IMR-90 (cell line): ENCODE results near the gene NPTN. TPM values are rescaled to one million over a fixed set of nuclear protein-coding genes. Genes with fewer than 3 reads are reported as not detected.

Experiments used
- ATAC-seq: fragments of 200-7000 bp; cut with Tn5 transposase; 2 replicates; pipeline ENCODE4 v1.9.1; 2020; ENCODE audit warnings: low read depth, mild to moderate bottlenecking, moderate library complexity
- BruUV-seq: library from RNA; stranded (reverse); fragments of 400-500 nt; replicated peaks from 2 replicates; lab custom pipeline; 2021; lab: Mats Ljungman, UMichigan
- CTCF ChIA-PET: fragments of 300-600 bp; formaldehyde crosslinking; extraction: SDS; loops from one replicate; lab custom pipeline; 2021; ENCODE audit warnings: antibody characterized with exemption; lab: Yijun Ruan, JAX
- POLR2A ChIA-PET: fragments of 300-600 bp; sonication (Branson Sonifier 250); formaldehyde crosslinking; loops from one replicate; lab custom pipeline; 2022; ENCODE audit warnings: antibody characterized with exemption; ENCODE audit not compliant: unreplicated experiment; lab: Charles Lee
- DNase-seq: peaks from one replicate; pipeline ENCODE4 v3.0.0; 2013
- H2AFZ ChIP-seq: replicated peaks from 2 replicates; pipeline ENCODE3; 2013; ENCODE audit warnings: low read length, mild to moderate bottlenecking; ENCODE audit not compliant: poor library complexity
- H2AK5ac ChIP-seq: 2 replicates; pipeline ENCODE4 v1.6.1; 2013; ENCODE audit warnings: low read depth, low read length, inconsistent platforms
- H2AK9ac ChIP-seq: replicated peaks from 2 replicates; pipeline ENCODE3; 2013; ENCODE audit warnings: mild to moderate bottlenecking, low read depth, low read length, moderate library complexity; ENCODE audit not compliant: poor library complexity
- H2BK120ac ChIP-seq: 2 replicates; pipeline ENCODE4 v1.6.1; 2013; ENCODE audit warnings: low read depth, low read length, inconsistent platforms
- H2BK15ac ChIP-seq: 3 replicates; pipeline ENCODE4 v1.6.1; 2013; ENCODE audit warnings: low read depth, low read length, inconsistent platforms
- H2BK20ac ChIP-seq: 2 replicates; pipeline ENCODE4 v1.6.1; 2013; ENCODE audit warnings: low read depth, mild to moderate bottlenecking, inconsistent platforms, low read length, moderate library complexity
- H2BK5ac ChIP-seq: 2 replicates; pipeline ENCODE4 v1.6.1; 2013; ENCODE audit warnings: mild to moderate bottlenecking, low read depth, low read length, inconsistent platforms; ENCODE audit not compliant: poor library complexity, severe bottlenecking
- H3K14ac ChIP-seq: replicated peaks from 2 replicates; pipeline ENCODE4 v1.6.1; 2013; ENCODE audit warnings: low read depth, low read length, inconsistent platforms
- H3K18ac ChIP-seq: 2 replicates; pipeline ENCODE4 v1.6.1; 2013; ENCODE audit warnings: low read depth, low read length, control low read depth
- H3K23ac ChIP-seq: 2 replicates; pipeline ENCODE4 v1.6.1; 2013; ENCODE audit warnings: low read depth, low read length, inconsistent platforms
- H3K27ac ChIP-seq: 2 replicates; pipeline ENCODE4 v1.5.1; 2013; ENCODE audit warnings: mild to moderate bottlenecking, control low read depth, low read length; ENCODE audit not compliant: insufficient read depth
- H3K27me3 ChIP-seq: 2 replicates; pipeline ENCODE4 v1.6.1; 2013; ENCODE audit warnings: low read length; ENCODE audit not compliant: control insufficient read depth, insufficient read depth
- H3K36me3 ChIP-seq: 2 replicates; pipeline ENCODE4 v1.6.1; 2013; ENCODE audit warnings: low read length, mixed read lengths; ENCODE audit not compliant: control insufficient read depth, insufficient read depth
- H3K4ac ChIP-seq: 2 replicates; pipeline ENCODE4 v1.6.1; 2013; ENCODE audit warnings: low read depth, low read length, inconsistent platforms
- H3K4me1 ChIP-seq: 2 replicates; pipeline ENCODE4 v1.6.1; 2013; ENCODE audit warnings: low read length, mixed read lengths; ENCODE audit not compliant: control insufficient read depth, insufficient read depth
- H3K4me2 ChIP-seq: 2 replicates; pipeline ENCODE4 v1.6.1; 2013; ENCODE audit warnings: low read depth, mild to moderate bottlenecking, control low read depth, low read length, moderate library complexity
- H3K4me3 ChIP-seq: 2 replicates; pipeline ENCODE4 v1.5.1; 2013; ENCODE audit warnings: low read depth, mild to moderate bottlenecking, control low read depth, low read length, moderate library complexity; ENCODE audit not compliant: insufficient read depth
- H3K56ac ChIP-seq: 2 replicates; pipeline ENCODE4 v1.6.1; 2013; ENCODE audit warnings: low read length, inconsistent platforms; ENCODE audit not compliant: insufficient read depth; ENCODE audit errors: extremely low read depth
- H3K79me1 ChIP-seq, 2 experiments: 2 replicates each; pipeline ENCODE4 v1.6.1; 2013; ENCODE audit warnings: low read length in 2 of 2, inconsistent platforms in 1 of 2, low read depth in 1 of 2
- H3K9ac ChIP-seq: 2 replicates; pipeline ENCODE4 v1.6.1; 2013; ENCODE audit warnings: low read depth, low read length, control low read depth
- H3K9me1 ChIP-seq: 2 replicates; pipeline ENCODE4 v1.6.1; 2013; ENCODE audit warnings: low read length, inconsistent platforms; ENCODE audit not compliant: insufficient read depth
- H3K9me3 ChIP-seq: 2 replicates; pipeline ENCODE4 v1.6.1; 2013; ENCODE audit warnings: low read length; ENCODE audit not compliant: control insufficient read depth, insufficient read depth
- H4K20me1 ChIP-seq: 2 replicates; pipeline ENCODE4 v1.6.1; 2013; ENCODE audit warnings: low read length, inconsistent platforms; ENCODE audit not compliant: insufficient read depth
- H4K5ac ChIP-seq: 2 replicates; pipeline ENCODE4 v1.6.1; 2013; ENCODE audit warnings: mild to moderate bottlenecking, low read depth, low read length, control low read depth
- H4K8ac ChIP-seq, 2 experiments: 2 replicates each; pipeline ENCODE4 v1.6.1; 2013; ENCODE audit warnings: low read depth in 2 of 2, low read length in 2 of 2, control low read depth in 1 of 2, inconsistent platforms in 1 of 2
- H4K91ac ChIP-seq: 2 replicates; pipeline ENCODE4 v1.6.1; 2013; ENCODE audit warnings: low read depth, low read length, inconsistent platforms; ENCODE audit not compliant: insufficient read depth
- NFE2L2 ChIP-seq: fragments of 150-350 bp; IDR thresholded peaks from 2 replicates; pipeline ENCODE4 v1.6.1; 2016; ENCODE audit warnings: low read depth, mild to moderate bottlenecking, low read length
- USF2 ChIP-seq: fragments of 150-350 bp; IDR thresholded peaks from 2 replicates; pipeline ENCODE4 v1.6.1; 2017; ENCODE audit warnings: mild to moderate bottlenecking, antibody characterized with exemption, low read length, low read depth
- WGBS, 2 experiments: methylation state at CpG; one replicate each; pipeline versions ENCODE4 v1.1.5 to v1.1.7; 2013; ENCODE audit warnings: missing lambda C conversion rate in 2 of 2; ENCODE audit not compliant: insufficient read length in 1 of 2; ENCODE audit errors: extremely low coverage in 2 of 2; 5-methylcytosine and 5-hydroxymethylcytosine counted together
- dilution Hi-C: fragments of 300-500 bp; cut with HindIII; formaldehyde crosslinking; loops from one replicate; pipeline ENCODE4 v1.14.3; 2018; ENCODE audit warnings: low sequenced_read_pairs; ENCODE audit not compliant: unreplicated experiment
- in situ Hi-C: fragments of 300-500 bp; cut with MboI; formaldehyde crosslinking; loops from 3 replicates; pipeline ENCODE4 v1.14.3; 2019; ENCODE audit warnings: low sequenced_read_pairs, inconsistent platforms, mixed read lengths
- intact Hi-C: fragments of 100-400 bp; cut with micrococcal nuclease; formaldehyde crosslinking; loops from 2 replicates; pipeline ENCODE4 v1.10.0; 2022
- polyA plus RNA-seq, 3 experiments: library from polyadenylated mRNA; depleted of rRNA; stranded (reverse); fragments of >200 nt; gene quantifications; 2 replicates each; pipeline ENCODE4 v1.2.3, GENCODE V29; 2012; ENCODE audit warnings: low replicate concordance in 1 of 3
- total RNA-seq: library from RNA; depleted of rRNA; stranded (reverse); fragments of >200 nt; gene quantifications from 2 replicates; pipeline ENCODE4 v1.2.3, GENCODE V29; 2012

Gene NPTN
- total and polyA plus RNA-seq, 2 of the 4 experiments (the other 2 are of a cell fraction): 171 to 329 TPM

DNA sequence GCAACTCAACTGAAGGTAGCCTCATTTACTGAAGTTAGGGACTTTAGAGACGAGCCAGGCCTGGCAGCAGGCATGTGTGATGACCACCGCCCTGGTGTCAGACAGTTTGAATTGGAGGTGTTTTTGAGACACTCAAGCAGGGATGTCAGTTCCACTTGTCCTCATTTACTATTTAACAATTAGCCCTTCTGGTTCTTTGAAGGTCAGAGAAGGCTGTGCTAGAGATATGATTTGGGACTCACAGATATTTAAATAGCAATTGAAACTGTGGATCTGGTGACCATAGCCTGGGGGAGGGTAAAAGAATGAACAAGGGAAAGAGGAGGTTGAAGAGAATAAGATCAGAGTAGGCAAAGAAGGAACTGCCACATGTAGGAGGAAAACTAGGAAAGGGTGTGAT lies 115.6 kb downstream of the NPTN start:
- no peak overlapping the region for H2AK9ac ChIP-seq
- no peak overlapping the region for H3K14ac ChIP-seq
- no peak overlapping the region for H4K8ac ChIP-seq
- BruUV-seq: no TSS peak
- H2BK5ac ChIP-seq: no peak overlapping the region
- H3K4ac ChIP-seq: no peak overlapping the region
- no peaks in the 10 kb centered on the region for H4K20me1 ChIP-seq
- no peak overlapping the region for H3K27ac ChIP-seq
- peaks cover 14% of the 10 kb centered on the region for H3K27me3 ChIP-seq
- H2BK20ac ChIP-seq: no peak overlapping the region
- H3K79me1 ChIP-seq: no peaks in the 10 kb centered on the region
- ChIA-PET CTCF (no interaction called here), POLR2A (no interaction called here)
- TF ChIP-seq NFE2L2 (no peak), USF2 (no peak)
- H3K36me3 ChIP-seq: no peaks in the 10 kb centered on the region
- no peaks in the 10 kb centered on the region for H3K9me3 ChIP-seq
- no peak overlapping the region for H4K91ac ChIP-seq
- ATAC-seq: no peak
- DNase-seq: no peak
- H3K23ac ChIP-seq: no peak overlapping the region
- H3K4me2 ChIP-seq: no peak overlapping the region
- no peak overlapping the region for H3K18ac ChIP-seq
- no peak overlapping the region for H2AK5ac ChIP-seq
- no peak overlapping the region for H4K5ac ChIP-seq
- dilution Hi-C loops (no loop called here), intact Hi-C loops (no loop called here), in situ Hi-C loops (no loop called here)
- H2BK120ac ChIP-seq: no peak overlapping the region
- H3K4me1 ChIP-seq: no peaks in the 10 kb centered on the region
- no peak overlapping the region for H3K4me3 ChIP-seq
- WGBS, 2 experiments: no CpG with 5 or more reads among the region's 2 CpGs
- H2AFZ ChIP-seq: no peak overlapping the region
- H3K9me1 ChIP-seq: no peaks in the 10 kb centered on the region
- no peak overlapping the region for H2BK15ac ChIP-seq
- no peak overlapping the region for H3K9ac ChIP-seq
- H3K56ac ChIP-seq: no peak overlapping the region
